ENCODE measurements around the gene ZSCAN5C.
A peak's percentile ranks its signal among the peaks of the same experiment; 100 is the strongest.

Gene ZSCAN5C

DNA sequence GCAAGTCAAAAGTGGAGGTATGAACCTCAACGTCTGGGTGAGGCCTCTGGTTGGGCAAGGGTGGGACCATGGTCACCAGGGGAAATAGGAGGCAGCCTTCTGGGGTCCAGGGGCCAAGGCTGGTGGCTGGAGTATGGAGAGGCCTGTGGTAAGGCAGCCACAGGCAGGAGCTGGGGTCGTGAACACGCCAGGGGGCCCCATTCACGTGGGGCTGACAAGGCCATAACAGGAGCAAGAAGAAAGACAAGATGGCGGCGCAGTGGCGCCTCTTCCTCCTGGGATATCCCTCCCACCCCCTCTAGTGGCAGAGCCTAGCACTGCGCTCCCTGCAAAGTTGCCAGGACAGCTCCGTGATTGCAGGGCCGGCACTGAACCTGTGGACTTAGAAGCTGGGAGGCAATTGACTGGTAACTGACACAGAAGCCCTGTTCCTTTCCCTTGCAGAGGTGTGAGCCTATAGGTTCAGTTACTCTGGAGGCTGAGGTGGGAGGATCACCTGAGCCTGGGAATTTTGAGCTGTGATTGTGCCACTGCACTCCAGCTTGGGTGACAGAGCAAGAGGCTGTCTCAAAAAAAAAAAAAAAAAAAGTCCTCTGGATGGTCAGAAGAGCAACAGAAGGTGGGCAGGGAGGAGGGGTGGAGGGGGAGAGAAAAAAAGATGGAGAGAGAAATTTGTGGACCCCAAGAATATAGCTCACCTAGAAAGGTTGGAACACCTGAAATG, 50.8 kb downstream of the ZSCAN5C start:
- H3K4me3 ChIP-seq (ENCODE audit: low read depth, low read length) = no peak overlapping the region
- TF ChIP-seq, protein P1, sequence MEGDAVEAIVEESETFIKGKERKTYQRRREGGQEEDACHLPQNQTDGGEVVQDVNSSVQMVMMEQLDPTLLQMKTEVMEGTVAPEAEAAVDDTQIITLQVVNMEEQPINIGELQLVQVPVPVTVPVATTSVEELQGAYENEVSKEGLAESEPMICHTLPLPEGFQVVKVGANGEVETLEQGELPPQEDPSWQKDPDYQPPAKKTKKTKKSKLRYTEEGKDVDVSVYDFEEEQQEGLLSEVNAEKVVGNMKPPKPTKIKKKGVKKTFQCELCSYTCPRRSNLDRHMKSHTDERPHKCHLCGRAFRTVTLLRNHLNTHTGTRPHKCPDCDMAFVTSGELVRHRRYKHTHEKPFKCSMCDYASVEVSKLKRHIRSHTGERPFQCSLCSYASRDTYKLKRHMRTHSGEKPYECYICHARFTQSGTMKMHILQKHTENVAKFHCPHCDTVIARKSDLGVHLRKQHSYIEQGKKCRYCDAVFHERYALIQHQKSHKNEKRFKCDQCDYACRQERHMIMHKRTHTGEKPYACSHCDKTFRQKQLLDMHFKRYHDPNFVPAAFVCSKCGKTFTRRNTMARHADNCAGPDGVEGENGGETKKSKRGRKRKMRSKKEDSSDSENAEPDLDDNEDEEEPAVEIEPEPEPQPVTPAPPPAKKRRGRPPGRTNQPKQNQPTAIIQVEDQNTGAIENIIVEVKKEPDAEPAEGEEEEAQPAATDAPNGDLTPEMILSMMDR (IDR thresholded peaks at IDR 0.05; ENCODE audit: borderline replicate concordance, insufficient read depth, low read depth, low read length) = peak; percentile 95

DNA sequence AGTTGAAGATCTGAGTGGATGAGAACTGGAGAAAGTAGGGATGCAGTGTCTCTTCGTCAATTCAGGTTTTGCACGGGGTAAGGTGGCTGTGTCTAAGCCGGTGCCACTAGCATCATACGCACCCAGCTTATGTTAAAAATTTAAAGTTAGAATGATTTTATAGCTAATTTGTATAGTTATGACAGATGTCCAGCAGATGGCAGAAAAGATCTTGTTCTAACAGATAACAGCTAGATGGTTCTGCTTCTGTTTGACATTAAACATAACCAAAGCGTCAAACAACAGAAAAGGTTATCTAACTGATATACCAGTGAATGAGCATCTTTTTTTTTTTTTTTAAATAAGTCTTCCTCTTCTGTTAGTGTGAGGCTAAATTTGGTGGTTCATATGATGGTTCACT, 51.7 kb downstream of the ZSCAN5C start:
- TF ChIP-seq, protein P1 (IDR thresholded peaks at IDR 0.05; ENCODE audit: borderline replicate concordance, insufficient read depth, low read depth, low read length) = 0 out of 2 replicates have a peak, but pooled peaks have one; percentile 13
- H3K4me3 ChIP-seq (ENCODE audit: low read depth, low read length) = no peak overlapping the region

DNA sequence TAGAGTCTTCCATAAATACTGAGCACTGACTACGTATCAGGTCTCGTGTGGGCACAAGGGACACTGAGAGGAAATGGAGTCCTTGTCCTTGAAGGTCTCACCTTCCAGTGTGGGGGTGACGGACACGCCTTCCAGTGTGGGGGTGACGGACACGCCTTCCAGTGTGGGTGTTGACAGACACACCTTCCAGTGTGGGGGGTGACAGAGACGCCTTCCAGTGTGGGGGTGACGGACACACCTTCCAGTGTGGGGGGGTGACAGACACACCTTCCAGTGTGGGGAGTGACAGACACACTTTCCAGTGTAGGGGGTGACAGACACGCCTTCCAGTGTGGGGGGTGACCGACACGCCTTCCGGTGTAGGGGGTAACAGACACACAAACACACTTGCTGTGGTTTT, 56.2 kb downstream of the ZSCAN5C start:
- no peak overlapping the region for H3K4me3 ChIP-seq (ENCODE audit: low read depth, low read length)
- TF ChIP-seq, protein P1 (IDR thresholded peaks at IDR 0.05; ENCODE audit: borderline replicate concordance, insufficient read depth, low read depth, low read length) = no peak

All from GM12875 (cell line).